H1 (cell line): Measurements from ENCODE around the gene FAM131C. TPM values are rescaled to one million over a fixed set of nuclear protein-coding genes. Genes with fewer than 3 reads are reported as not detected.

Experiments used
- CTCF ChIA-PET: fragments of 300-600 bp; sonication (Branson Sonifier 250); formaldehyde crosslinking; loops from one replicate; lab custom pipeline; 2021; ENCODE audit not compliant: partially characterized antibody; lab: Charles Lee
- POLR2A ChIA-PET: fragments of 300-600 bp; sonication (Branson Sonifier 250); formaldehyde crosslinking; loops from one replicate; lab custom pipeline; 2021; ENCODE audit warnings: inconsistent platforms; ENCODE audit not compliant: partially characterized antibody; lab: Charles Lee
- DNase-seq, 2 experiments: peaks; one replicate each; pipeline versions ENCODE4 v3.0.0 to v3.0.0-alpha.2; 2010 to 2022; ENCODE audit warnings: low spot score in 2 of 2, low read depth in 1 of 2, mixed read lengths in 1 of 2
- FAIRE-seq: peaks from 2 replicates; lab custom pipeline; 2011; peaks lifted over from hg19 to GRCh38; lab: Jason Lieb, UNC
- H2AFZ ChIP-seq: 2 replicates; pipeline ENCODE4 v1.8.1; 2012; ENCODE audit warnings: low read length, inconsistent platforms
- H2AK5ac ChIP-seq: 2 replicates; pipeline ENCODE4 v1.6.1; 2013; ENCODE audit warnings: low read depth, low read length
- H2BK120ac ChIP-seq: replicated peaks from 2 replicates; pipeline ENCODE3; 2013; ENCODE audit warnings: low read depth, low read length, inconsistent platforms
- H2BK12ac ChIP-seq: 2 replicates; pipeline ENCODE4 v1.6.1; 2013; ENCODE audit warnings: low read depth, low read length
- H2BK15ac ChIP-seq: 2 replicates; pipeline ENCODE4 v1.6.1; 2013; ENCODE audit warnings: low read length
- H2BK20ac ChIP-seq: 2 replicates; pipeline ENCODE4 v1.6.1; 2013; ENCODE audit warnings: low read length
- H2BK5ac ChIP-seq: 2 replicates; pipeline ENCODE4 v1.6.1; 2013; ENCODE audit warnings: low read depth, low read length
- H3K14ac ChIP-seq: 2 replicates; pipeline ENCODE4 v1.6.1; 2013; ENCODE audit warnings: inconsistent platforms; ENCODE audit not compliant: insufficient read length
- H3K18ac ChIP-seq: 2 replicates; pipeline ENCODE4 v1.6.1; 2013; ENCODE audit warnings: low read length; ENCODE audit errors: extremely low read depth
- H3K23ac ChIP-seq: 2 replicates; pipeline ENCODE4 v1.6.1; 2013; ENCODE audit warnings: inconsistent platforms; ENCODE audit not compliant: insufficient read length
- H3K23me2 ChIP-seq: 2 replicates; pipeline ENCODE4 v1.6.1; 2013; ENCODE audit warnings: low read depth, low read length
- H3K27ac ChIP-seq: 2 replicates; pipeline ENCODE4 v1.6.1; 2011; ENCODE audit warnings: low read depth, low read length, inconsistent platforms
- H3K27me3 ChIP-seq, 4 experiments: replicated peaks in 1 of 4; 1 replicate in 1 of 4; 2 replicates in 3 of 4; pipeline versions ENCODE4 v1.6.1 to v1.8.1; 2011 to 2013; ENCODE audit warnings: low read length in 3 of 4, mild to moderate bottlenecking in 3 of 4, inconsistent platforms in 2 of 4, mixed read lengths in 2 of 4, moderate library complexity in 1 of 4; ENCODE audit not compliant: control insufficient read depth in 3 of 4, insufficient read depth in 3 of 4; ENCODE audit errors: extremely low read depth in 1 of 4
- H3K36me3 ChIP-seq, 4 experiments: 2 replicates each; pipeline versions ENCODE4 v1.6.1 to v1.8.1; 2011 to 2013; ENCODE audit warnings: mild to moderate bottlenecking in 4 of 4, low read length in 3 of 4, moderate library complexity in 2 of 4, control low read depth in 1 of 4, inconsistent platforms in 1 of 4; ENCODE audit not compliant: insufficient read depth in 4 of 4, control insufficient read depth in 2 of 4
- H3K4ac ChIP-seq: replicated peaks from 2 replicates; pipeline ENCODE3; 2013; ENCODE audit warnings: low read length, low read depth, mixed read lengths, inconsistent platforms; ENCODE audit not compliant: insufficient read length
- H3K4me1 ChIP-seq, 4 experiments: replicated peaks in 1 of 4; 1 replicate in 1 of 4; 2 replicates in 3 of 4; pipeline versions ENCODE4 v1.6.1 to v1.8.1; 2011 to 2013; ENCODE audit warnings: low read length in 3 of 4, inconsistent platforms in 2 of 4, mixed read lengths in 1 of 4; ENCODE audit not compliant: insufficient read depth in 4 of 4, control insufficient read depth in 3 of 4
- H3K4me2 ChIP-seq, 2 experiments: 2 replicates each; pipeline versions ENCODE4 v1.6.1 to v1.8.1; 2011 to 2013; ENCODE audit warnings: low read depth in 2 of 2, low read length in 2 of 2, control low read depth in 1 of 2, inconsistent platforms in 1 of 2, mild to moderate bottlenecking in 1 of 2; ENCODE audit not compliant: insufficient read depth in 1 of 2
- H3K4me3 ChIP-seq, 4 experiments: fragments of 200-600, 300-600 bp in 1 of 4; sonication (generic), shearing (Covaris generic), sonication (Bioruptor Twin) in 1 of 4; 2 replicates each; pipeline versions ENCODE4 v1.5.1 to v1.8.1; 2011 to 2016; ENCODE audit warnings: low read length in 4 of 4, low read depth in 3 of 4, control low read depth in 2 of 4, inconsistent platforms in 2 of 4, mild to moderate bottlenecking in 2 of 4, mixed read lengths in 1 of 4, moderate library complexity in 1 of 4; ENCODE audit not compliant: insufficient read depth in 2 of 4; ENCODE audit errors: extremely low read depth in 1 of 4
- H3K56ac ChIP-seq: replicated peaks from 2 replicates; pipeline ENCODE3; 2013; ENCODE audit warnings: low read depth, mild to moderate bottlenecking, mixed read lengths, low read length, inconsistent platforms; ENCODE audit not compliant: insufficient read length
- H3K79me1 ChIP-seq: 2 replicates; pipeline ENCODE4 v1.6.1; 2013; ENCODE audit warnings: low read depth, low read length, control low read depth
- H3K79me2 ChIP-seq, 2 experiments: 2 replicates each; pipeline versions ENCODE4 v1.6.1 to v1.8.1; 2012 to 2013; ENCODE audit warnings: low read length in 2 of 2, mild to moderate bottlenecking in 2 of 2, inconsistent platforms in 1 of 2; ENCODE audit not compliant: insufficient read depth in 2 of 2, control insufficient read depth in 1 of 2
- H3K9ac ChIP-seq, 4 experiments: replicated peaks in 1 of 4; 1 replicate in 1 of 4; 2 replicates in 3 of 4; pipeline versions ENCODE4 v1.6.1 to v1.8.1; 2011 to 2013; ENCODE audit warnings: low read depth in 3 of 4, low read length in 3 of 4, control low read depth in 2 of 4, mild to moderate bottlenecking in 2 of 4, moderate library complexity in 2 of 4, inconsistent platforms in 1 of 4; ENCODE audit errors: extremely low read depth in 1 of 4
- H3K9me3 ChIP-seq, 2 experiments: 2 replicates each; pipeline versions ENCODE4 v1.6.1 to v1.8.1; 2012 to 2013; ENCODE audit warnings: mild to moderate bottlenecking in 2 of 2, moderate library complexity in 2 of 2, control low read depth in 1 of 2, inconsistent platforms in 1 of 2, low read depth in 1 of 2, low read length in 1 of 2, mixed read lengths in 1 of 2; ENCODE audit not compliant: insufficient read depth in 2 of 2
- H4K20me1 ChIP-seq, 2 experiments: replicated peaks in 1 of 2; 2 replicates each; pipeline versions ENCODE3 to v1.8.1; 2011 to 2013; ENCODE audit warnings: inconsistent platforms in 2 of 2, low read length in 2 of 2, mild to moderate bottlenecking in 1 of 2; ENCODE audit not compliant: insufficient read depth in 2 of 2, control insufficient read depth in 1 of 2
- H4K5ac ChIP-seq: 2 replicates; pipeline ENCODE4 v1.6.1; 2013; ENCODE audit warnings: low read length, low read depth, mixed read lengths, inconsistent platforms; ENCODE audit not compliant: insufficient read length
- H4K8ac ChIP-seq: 2 replicates; pipeline ENCODE4 v1.8.0; 2013; ENCODE audit warnings: mild to moderate bottlenecking, moderate library complexity, low read length, inconsistent platforms; ENCODE audit not compliant: insufficient read depth; ENCODE audit errors: extremely low read depth
- H4K91ac ChIP-seq: replicated peaks from 2 replicates; pipeline ENCODE3; 2013; ENCODE audit warnings: low read length, mixed read lengths, inconsistent platforms; ENCODE audit not compliant: insufficient read length
- ATF3 ChIP-seq: IDR thresholded peaks from 2 replicates; pipeline ENCODE4 v1.6.1; 2011; ENCODE audit warnings: low read depth, mild to moderate bottlenecking, low read length; ENCODE audit not compliant: insufficient read depth
- BACH1 ChIP-seq: IDR thresholded peaks from 2 replicates; pipeline ENCODE4 v1.6.1; 2012; ENCODE audit warnings: low read length, improper control_type of control experiment
- CTBP2 ChIP-seq: IDR thresholded peaks from 2 replicates; pipeline ENCODE4 v1.7.0; 2011; ENCODE audit warnings: borderline replicate concordance, mild to moderate bottlenecking, moderate library complexity, mixed read lengths, low read length; ENCODE audit not compliant: insufficient read depth, insufficient read length
- EP300 ChIP-seq, 2 experiments: IDR thresholded peaks; 1 replicate in 1 of 2; 2 replicates in 1 of 2; pipeline ENCODE4 v1.6.1; 2011 to 2012; ENCODE audit warnings: low read depth in 2 of 2, low read length in 2 of 2, mild to moderate bottlenecking in 2 of 2, borderline replicate concordance in 1 of 2, inconsistent platforms in 1 of 2, moderate library complexity in 1 of 2
- HDAC2 ChIP-seq, 2 experiments: fragments of 300-600 bp in 1 of 2; sonication (generic) in 1 of 2; IDR thresholded peaks; 2 replicates each; pipeline ENCODE4 v1.6.1; 2011 to 2012; ENCODE audit warnings: low read depth in 2 of 2, low read length in 2 of 2, mild to moderate bottlenecking in 2 of 2, moderate library complexity in 2 of 2, borderline replicate concordance in 1 of 2, inconsistent platforms in 1 of 2
- JUND ChIP-seq: IDR thresholded peaks from 2 replicates; pipeline ENCODE4 v1.6.1; 2011; ENCODE audit warnings: mild to moderate bottlenecking, improper control_type of control experiment, low read length
- KDM5A ChIP-seq: fragments of 200-600 bp; IDR thresholded peaks from 2 replicates; pipeline ENCODE4 v1.7.1; 2012; ENCODE audit warnings: mild to moderate bottlenecking, low read length, inconsistent platforms, mixed read lengths
- NANOG ChIP-seq: IDR thresholded peaks from 2 replicates; pipeline ENCODE4 v1.6.1; 2011; ENCODE audit warnings: low read length, low read depth, mild to moderate bottlenecking, inconsistent platforms; ENCODE audit not compliant: insufficient read depth, poor library complexity, severe bottlenecking
- POU5F1 ChIP-seq: IDR thresholded peaks from 2 replicates; pipeline ENCODE4 v1.6.1; 2011; ENCODE audit warnings: low read depth, mild to moderate bottlenecking, low read length, moderate library complexity
- SP1 ChIP-seq: IDR thresholded peaks from 2 replicates; pipeline ENCODE4 v1.6.1; 2011; ENCODE audit warnings: low read depth, low read length
- TAF7 ChIP-seq: optimal IDR thresholded peaks from 2 replicates; pipeline ENCODE3; 2011; ENCODE audit warnings: low read depth, mild to moderate bottlenecking, inconsistent platforms, low read length, moderate library complexity, borderline replicate concordance
- ZNF274 ChIP-seq: IDR thresholded peaks from 2 replicates; pipeline ENCODE4 v1.7.0; 2012; ENCODE audit warnings: low read length, borderline replicate concordance; ENCODE audit errors: extremely low read depth
- WGBS, 2 experiments: shearing (Covaris generic) in 1 of 2; methylation state at CpG; one replicate each; pipeline versions ENCODE4 v1.1.6 to v1.1.7; 2013 to 2015; ENCODE audit warnings: low lambda C conversion rate in 2 of 2, mixed read lengths in 2 of 2, inconsistent platforms in 1 of 2, low coverage in 1 of 2, missing lambda C conversion rate in 1 of 2; ENCODE audit not compliant: insufficient replicate concordance in 2 of 2, insufficient coverage in 1 of 2, insufficient read length in 1 of 2; ENCODE audit errors: extremely low coverage in 1 of 2, missing lambda C conversion rate in 1 of 2; 5-methylcytosine and 5-hydroxymethylcytosine counted together
- polyA plus RNA-seq, 7 experiments: library from polyadenylated mRNA; depleted of rRNA in 3 of 7; stranded (reverse) in 5 of 7; unstranded in 2 of 7; fragments of >200 nt in 5 of 7; fragments of 200-250 nt in 2 of 7; gene quantifications; 1 replicate in 5 of 7; 2 replicates in 1 of 7; 4 replicates in 1 of 7; pipeline versions ENCODE4 v1.2.1 to v1.2.3, GENCODE V29; 2011 to 2013; ENCODE audit warnings: missing spikeins in 2 of 7, mixed read lengths in 2 of 7
- total RNA-seq: library from RNA; stranded (reverse); fragmentation: NEBNext Ultra II Directional; extraction: Animal tissue kit (Norgen Biotek cat#: 25700); gene quantifications from 2 replicates; pipeline ENCODE4 v1.2.1, GENCODE V29; 2021

The FAM131C gene
- total and polyA plus RNA-seq, 2 of the 8 experiments (the other 6 are each of a cell fraction or from before 2014, with no cell fraction given), result 0.73 to 0.78 TPM

- no peaks in the 10 kb centered on the region for H4K20me1 ChIP-seq
- ChIA-PET POLR2A (interaction anchor here (1.1 to 3.2 kb wide), 3 partner anchors 9 to 39 kb away, joined by 3 to 11 read pairs (median 10); partner anchors contain the start of gene EPHA2), CTCF (interaction anchor here (0.7 to 31.3 kb wide), 7 partner anchors 10 to 643 kb away, joined by 3 to 522 read pairs (median 6); partner anchors contain the start of genes EPHA2 and FAM131C)
- peak overlapping the region; percentile 21 for H3K4ac ChIP-seq
- no peak for DNase-seq
- no peak for FAIRE-seq
- H4K91ac ChIP-seq, result peak overlapping the region; percentile 78
- H2BK12ac ChIP-seq, result peak overlapping the region; percentile 97
- H2BK5ac ChIP-seq, result peak overlapping the region; percentile 89; the same call in 1 of the 2 replicates
- peak overlapping the region; percentile 19 for H3K56ac ChIP-seq
- peaks cover 20 to 47% (median 33%) of the 10 kb centered on the region in 4 experiments for H3K4me1 ChIP-seq
- H3K27ac ChIP-seq, result no peak overlapping the region
- H3K23me2 ChIP-seq, result no peaks in the 10 kb centered on the region; the same call in 1 of the 2 replicates
- H3K9me3 ChIP-seq, result no peaks in the 10 kb centered on the region
- 50% methylated on average over 8 of the region's 8 CpGs; no CpG with 5 or more reads in 1 of the 2 experiments for WGBS, 2 experiments
- no peaks in the 10 kb centered on the region for H3K79me1 ChIP-seq
- peak overlapping the region; percentile 99 for H2BK20ac ChIP-seq
- H2BK120ac ChIP-seq, result peak overlapping the region; percentile 61
- H2BK15ac ChIP-seq, result no peak overlapping the region
- H3K79me2 ChIP-seq, result no peaks in the 10 kb centered on the region
- H3K36me3 ChIP-seq, result no peaks in the 10 kb centered on the region
- H2AFZ ChIP-seq, result no peak overlapping the region
- TF ChIP-seq HDAC2 (IDR thresholded peaks at IDR 0.05; ENCODE audit: borderline replicate concordance in 1 of 2, low read depth in 2 of 2, low read length in 2 of 2) (no peak), POU5F1 (no peak), EP300 (IDR thresholded peaks at IDR 0.05; ENCODE audit: borderline replicate concordance in 1 of 2, low read depth in 2 of 2, low read length in 2 of 2) (no peak), TAF7 (no peak), NANOG (no peak), BACH1 (no peak), KDM5A (no peak), CTBP2 (no peak), SP1 (no peak), JUND (no peak), ZNF274 (no peak), ATF3 (no peak)
- H3K27me3 ChIP-seq, result no peaks in the 10 kb centered on the region
- H3K4me3 ChIP-seq, result peak overlapping the region in 2 of 4 experiments; percentile 0 to 32; a peak in 1 of 8 replicates
- peak overlapping the region; percentile 97; the same call in 1 of the 2 replicates for H2AK5ac ChIP-seq
- peak overlapping the region; percentile 81; the same call in 1 of the 2 replicates for H4K8ac ChIP-seq
- H3K4me2 ChIP-seq, result peak overlapping the region; percentile 47 to 50
- H3K14ac ChIP-seq, result no peak overlapping the region
- H3K23ac ChIP-seq, result no peak overlapping the region
- H3K18ac ChIP-seq, result peak overlapping the region; percentile 90
- peak overlapping the region; percentile 63 for H4K5ac ChIP-seq
- H3K9ac ChIP-seq, result no peak overlapping the region
Observed at GRCh38 chr1:16116625-16117024, 43.2 kb upstream of the FAM131C start.
